HCT116 (cell line): ENCODE data around the gene PLEKHO2.

Source experiments
- CBX3 ChIP-seq: IDR thresholded peaks from 2 replicates; pipeline ENCODE4 v1.6.1; 2012; ENCODE audit warnings: low read depth
- CTCF ChIP-seq, 3 experiments: fragments of 200-600 bp in 1 of 3; sonication (generic) in 1 of 3; IDR thresholded peaks in 2 of 3; conservative IDR thresholded peaks in 1 of 3; 2 replicates each; pipeline ENCODE4 v1.5.1; 2012 to 2017; ENCODE audit warnings: low read depth in 2 of 3, low read length in 2 of 3, antibody characterized with exemption in 1 of 3, borderline replicate concordance in 1 of 3, control low read depth in 1 of 3, mild to moderate bottlenecking in 1 of 3, mixed read lengths in 1 of 3, mixed run types in 1 of 3, moderate library complexity in 1 of 3; ENCODE audit not compliant: insufficient read depth in 1 of 3
- EGR1 ChIP-seq: IDR thresholded peaks from 2 replicates; pipeline ENCODE4 v1.6.1; 2012; ENCODE audit warnings: low read depth
- EZH2 ChIP-seq: fragments of 200-600 bp; sonication (generic); IDR thresholded peaks from 2 replicates; pipeline ENCODE4 v1.6.1; 2017; ENCODE audit warnings: antibody characterized with exemption, mixed run types
- EZH2phosphoT487 ChIP-seq: fragments of 200-600 bp; IDR thresholded peaks from 2 replicates; pipeline ENCODE4 v1.6.1; 2018; ENCODE audit warnings: antibody characterized with exemption, borderline replicate concordance
- FOSL1 ChIP-seq: IDR thresholded peaks from 2 replicates; pipeline ENCODE4 v1.6.1; 2012; ENCODE audit warnings: low read depth
- POLR2A ChIP-seq: IDR thresholded peaks from 2 replicates; pipeline ENCODE4 v1.7.0; 2011; ENCODE audit warnings: borderline replicate concordance; ENCODE audit not compliant: insufficient read depth, insufficient read length; ENCODE audit errors: extremely low read depth
- POLR2AphosphoS5 ChIP-seq: IDR thresholded peaks from 2 replicates; pipeline ENCODE4 v1.6.1; 2011; ENCODE audit warnings: mild to moderate bottlenecking, low read depth, low read length, moderate library complexity
- SRF ChIP-seq: IDR thresholded peaks from 2 replicates; pipeline ENCODE4 v1.6.1; 2012; ENCODE audit warnings: low read depth
- YY1 ChIP-seq: IDR thresholded peaks from 2 replicates; pipeline ENCODE4 v1.6.1; 2011; ENCODE audit warnings: low read length, low read depth, moderate library complexity, mild to moderate bottlenecking; ENCODE audit not compliant: insufficient replicate concordance; ENCODE audit errors: extremely low read depth
- ZNF274 ChIP-seq: fragments of 200-500 bp; sonication (Bioruptor generic); IDR thresholded peaks from 2 replicates; pipeline ENCODE4 v1.6.1; 2014; ENCODE audit warnings: mild to moderate bottlenecking, low read depth, low read length, inconsistent platforms
- TF ChIP-seq, protein P1 (sequence below): IDR thresholded peaks from 2 replicates; pipeline ENCODE4 v1.6.1; 2012
- TF ChIP-seq, protein P2 (sequence below): IDR thresholded peaks from 2 replicates; pipeline ENCODE4 v1.6.1; 2012

GRCh38 chr15:64902863-64903262, 61.1 kb downstream of the PLEKHO2 start:
- TF ChIP-seq CTCF (IDR thresholded peaks at IDR 0.05 in 2 of 3, conservative IDR thresholded peaks at IDR 0.05 in 1 of 3; ENCODE audit: borderline replicate concordance in 1 of 3, insufficient read depth in 1 of 3, low read depth in 2 of 3, low read length in 2 of 3) (no peak), ZNF274 (no peak), EZH2 (no peak), YY1 (no peak), POLR2A (no peak), POLR2AphosphoS5 (no peak), SRF (no peak), EGR1 (no peak), CBX3 (no peak), EZH2phosphoT487 (no peak), FOSL1 (no peak)
- TF ChIP-seq, protein P1, sequence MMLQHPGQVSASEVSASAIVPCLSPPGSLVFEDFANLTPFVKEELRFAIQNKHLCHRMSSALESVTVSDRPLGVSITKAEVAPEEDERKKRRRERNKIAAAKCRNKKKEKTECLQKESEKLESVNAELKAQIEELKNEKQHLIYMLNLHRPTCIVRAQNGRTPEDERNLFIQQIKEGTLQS = no peak
- TF ChIP-seq, protein P2, sequence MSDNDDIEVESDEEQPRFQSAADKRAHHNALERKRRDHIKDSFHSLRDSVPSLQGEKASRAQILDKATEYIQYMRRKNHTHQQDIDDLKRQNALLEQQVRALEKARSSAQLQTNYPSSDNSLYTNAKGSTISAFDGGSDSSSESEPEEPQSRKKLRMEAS = no peak
